Activated gamma-delta T cell (primary cell): ENCODE results near the gene CHRM2.

Source experiments
- DNase-seq: peaks from one replicate; lab custom pipeline; 2025; lab: John Stamatoyannopoulos, UW

CHRM2 gene

GRCh38 chr7:137025469-137026175, 157.2 kb downstream of the CHRM2 start:
- no peak for DNase-seq

GRCh38 chr7:137026176-137026500, 157.7 kb downstream of the CHRM2 start:
- no peak for DNase-seq

- no peak for DNase-seq
Measured at GRCh38 chr7:137032436-137032835, 164.0 kb downstream of the CHRM2 start.

- DNase-seq: no peak
Measured at GRCh38 chr7:137036768-137037167, 168.3 kb downstream of the CHRM2 start.

- DNase-seq: no peak
Measured at GRCh38 chr7:137038706-137039105, 170.3 kb downstream of the CHRM2 start.

- DNase-seq: no peak
Measured at GRCh38 chr7:137040745-137041144, 172.3 kb downstream of the CHRM2 start.

GRCh38 chr7:137045573-137045972, 177.1 kb downstream of the CHRM2 start:
- no peak for DNase-seq

- DNase-seq: no peak
Measured at GRCh38 chr7:137069249-137069963, 201.0 kb downstream of the CHRM2 start.
